HepG2 (cell line): Measurements from ENCODE around the gene GDF11. TPM values are rescaled to one million over a fixed set of nuclear protein-coding genes. Genes with fewer than 3 reads are reported as not detected.

Experiments
- polyA plus RNA-seq, 8 experiments: library from polyadenylated mRNA; depleted of rRNA in 3 of 8; stranded (reverse) in 7 of 8; unstranded in 1 of 8; fragments of >200 nt; fragmentation: Illumina TruSeq in 4 of 8; extraction: Trizol in 4 of 8; gene quantifications; 2 replicates each; pipeline versions ENCODE4 v1.2.1 to v1.2.3, GENCODE V29; 2011 to 2016; ENCODE audit warnings: low read depth in 4 of 8, missing spikeins in 1 of 8, mixed read lengths in 1 of 8; ENCODE audit not compliant: insufficient read depth in 1 of 8
- small RNA-seq, 3 experiments: library from RNA; depleted of rRNA; stranded (forward); fragments of <200 nt; gene quantifications; one replicate each; pipeline ENCODE3, GENCODE V24; 2012; ENCODE audit warnings: low read depth in 2 of 3, low replicate concordance in 1 of 3; ENCODE audit not compliant: insufficient read length in 3 of 3, insufficient read depth in 2 of 3
- total RNA-seq, 5 experiments: library from RNA; depleted of rRNA; stranded (reverse); fragments of >200 nt; fragmentation: Illumina TruSeq; extraction: Trizol; gene quantifications; 2 replicates each; pipeline ENCODE4 v1.2.3, GENCODE V29; 2016; ENCODE audit warnings: low read depth in 1 of 5

Gene GDF11
- total and polyA plus RNA-seq, 2 of the 13 experiments (the other 11 are each of a cell fraction or from before 2014, with no cell fraction given) = 0.63 to 1.5 TPM

Small RNA genes lying within 50 kb of the gene (small RNA-seq; reads per million reads assigned to genes)
- 0 reads per million in 3 experiments for gene AC009779.1
- 0 reads per million in 3 experiments for gene RF00017

Other genes starting within 250 kb of the GDF11 start
- gene OR6C4, start 193.5 kb upstream of the GDF11 start, total RNA-seq (2016; rRNA removed; fragmentation: Illumina TruSeq; extraction: Trizol) = not detected in 2 replicates
- gene OR6C4, start 193.5 kb upstream of the GDF11 start, polyA plus RNA-seq (2011; rRNA removed) = not detected in 2 replicates
- gene OR2AP1, start 170.7 kb upstream of the GDF11 start, total RNA-seq (2016; rRNA removed; fragmentation: Illumina TruSeq; extraction: Trizol) = not detected in 2 replicates
- gene OR2AP1, start 170.7 kb upstream of the GDF11 start, polyA plus RNA-seq (2011; rRNA removed) = not detected in 2 replicates
- not detected in 2 replicates for gene OR10P1, start 106.2 kb upstream of the GDF11 start, total RNA-seq (2016; rRNA removed; fragmentation: Illumina TruSeq; extraction: Trizol)
- not detected in 2 replicates for gene OR10P1, start 106.2 kb upstream of the GDF11 start, polyA plus RNA-seq (2011; rRNA removed)
- 0.24 and 0.75 TPM in 2 replicates for gene ITGA7, start 35.2 kb upstream of the GDF11 start, total RNA-seq (2016; rRNA removed; fragmentation: Illumina TruSeq; extraction: Trizol)
- 0.65 and 1.8 TPM in 2 replicates for gene ITGA7, start 35.2 kb upstream of the GDF11 start, polyA plus RNA-seq (2011; rRNA removed)
- gene BLOC1S1, start 27.1 kb upstream of the GDF11 start, total RNA-seq (2016; rRNA removed; fragmentation: Illumina TruSeq; extraction: Trizol) = 95.3 and 99.7 TPM in 2 replicates
- gene BLOC1S1, start 27.1 kb upstream of the GDF11 start, polyA plus RNA-seq (2011; rRNA removed) = 50.5 and 55.1 TPM in 2 replicates
- gene RDH5, start 22.7 kb upstream of the GDF11 start, total RNA-seq (2016; rRNA removed; fragmentation: Illumina TruSeq; extraction: Trizol) = 1.0 and 2.6 TPM in 2 replicates
- 5.7 TPM in 2 replicates for gene RDH5, start 22.7 kb upstream of the GDF11 start, polyA plus RNA-seq (2011; rRNA removed)
- gene CD63, start 14.1 kb upstream of the GDF11 start, total RNA-seq (2016; rRNA removed; fragmentation: Illumina TruSeq; extraction: Trizol) = 134 and 277 TPM in 2 replicates
- 211 and 234 TPM in 2 replicates for gene CD63, start 14.1 kb upstream of the GDF11 start, polyA plus RNA-seq (2011; rRNA removed)
- gene SARNP, start 74.6 kb downstream of the GDF11 start, total RNA-seq (2016; rRNA removed; fragmentation: Illumina TruSeq; extraction: Trizol) = 95.4 and 137 TPM in 2 replicates
- 46.4 and 59.0 TPM in 2 replicates for gene SARNP, start 74.6 kb downstream of the GDF11 start, polyA plus RNA-seq (2011; rRNA removed)
- 14.8 and 28.6 TPM in 2 replicates for gene ORMDL2, start 74.9 kb downstream of the GDF11 start, total RNA-seq (2016; rRNA removed; fragmentation: Illumina TruSeq; extraction: Trizol)
- 24.0 and 30.2 TPM in 2 replicates for gene ORMDL2, start 74.9 kb downstream of the GDF11 start, polyA plus RNA-seq (2011; rRNA removed)
- gene DNAJC14, start 86.5 kb downstream of the GDF11 start, total RNA-seq (2016; rRNA removed; fragmentation: Illumina TruSeq; extraction: Trizol) = 22.4 and 23.9 TPM in 2 replicates
- gene DNAJC14, start 86.5 kb downstream of the GDF11 start, polyA plus RNA-seq (2011; rRNA removed) = 4.3 and 6.4 TPM in 2 replicates
- gene MMP19, start 99.8 kb downstream of the GDF11 start, total RNA-seq (2016; rRNA removed; fragmentation: Illumina TruSeq; extraction: Trizol) = 0.07 TPM in 1 of 2 replicates, not detected in the other
- gene MMP19, start 99.8 kb downstream of the GDF11 start, polyA plus RNA-seq (2011; rRNA removed) = 0.08 and 0.16 TPM in 2 replicates
- 51.8 and 57.9 TPM in 2 replicates for gene PYM1, start 184.8 kb downstream of the GDF11 start, total RNA-seq (2016; rRNA removed; fragmentation: Illumina TruSeq; extraction: Trizol)
- 40.7 and 44.0 TPM in 2 replicates for gene PYM1, start 184.8 kb downstream of the GDF11 start, polyA plus RNA-seq (2011; rRNA removed)
- gene DGKA, start 188.0 kb downstream of the GDF11 start, total RNA-seq (2016; rRNA removed; fragmentation: Illumina TruSeq; extraction: Trizol) = 2.4 and 2.7 TPM in 2 replicates
- 5.4 and 7.6 TPM in 2 replicates for gene DGKA, start 188.0 kb downstream of the GDF11 start, polyA plus RNA-seq (2011; rRNA removed)
- gene PMEL, start 222.9 kb downstream of the GDF11 start, total RNA-seq (2016; rRNA removed; fragmentation: Illumina TruSeq; extraction: Trizol) = 0.35 and 0.49 TPM in 2 replicates
- gene PMEL, start 222.9 kb downstream of the GDF11 start, polyA plus RNA-seq (2011; rRNA removed) = 3.3 and 3.4 TPM in 2 replicates
- gene CDK2, start 223.7 kb downstream of the GDF11 start, total RNA-seq (2016; rRNA removed; fragmentation: Illumina TruSeq; extraction: Trizol) = 47.5 and 52.0 TPM in 2 replicates
- 42.0 and 52.6 TPM in 2 replicates for gene CDK2, start 223.7 kb downstream of the GDF11 start, polyA plus RNA-seq (2011; rRNA removed)
- gene RAB5B, start 231.0 kb downstream of the GDF11 start, total RNA-seq (2016; rRNA removed; fragmentation: Illumina TruSeq; extraction: Trizol) = 26.0 and 33.1 TPM in 2 replicates
- 68.3 and 70.4 TPM in 2 replicates for gene RAB5B, start 231.0 kb downstream of the GDF11 start, polyA plus RNA-seq (2011; rRNA removed)